ENCODE data around the gene KISS1.

KISS1 gene

GRCh38 chr1:204216880-204217647 is 20.8 kb upstream of the KISS1 start:
- DNase-seq = no peak

GRCh38 chr1:204216236-204216635 is 19.9 kb upstream of the KISS1 start:
- DNase-seq = no peak

- no peak for DNase-seq
Measured at GRCh38 chr1:204213668-204214662, 17.7 kb upstream of the KISS1 start, which contains the start of gene GOLT1A. Gene GOLT1A, minus strand, starts transcription at chr1:204213988. Its CDS starts 82 bp downstream, at chr1:204213906.

- no peak for DNase-seq
Measured at GRCh38 chr1:204212715-204213114, 16.4 kb upstream of the KISS1 start.

- no peak for DNase-seq
Measured at GRCh38 chr1:204211046-204211445, 14.8 kb upstream of the KISS1 start.

- DNase-seq = peak; percentile 35
Measured at GRCh38 chr1:204207136-204207616, 10.9 kb upstream of the KISS1 start.

- DNase-seq = no peak
Measured at GRCh38 chr1:204206121-204206520, 9.8 kb upstream of the KISS1 start.

GRCh38 chr1:204205486-204205885 is 9.2 kb upstream of the KISS1 start:
- no peak for DNase-seq

GRCh38 chr1:204204944-204205343 is 8.7 kb upstream of the KISS1 start:
- DNase-seq = no peak

- no peak for DNase-seq
Measured at GRCh38 chr1:204203206-204203767, 7.0 kb upstream of the KISS1 start.

GRCh38 chr1:204202481-204202880 is 6.2 kb upstream of the KISS1 start:
- no peak for DNase-seq

GRCh38 chr1:204201348-204202040 is 5.2 kb upstream of the KISS1 start:
- no peak for DNase-seq

- DNase-seq = no peak
Measured at GRCh38 chr1:204199579-204199978, 3.3 kb upstream of the KISS1 start.

- peak; percentile 23 for DNase-seq
Measured at GRCh38 chr1:204198348-204199340, 2.4 kb upstream of the KISS1 start.

- no peak for DNase-seq
Measured at GRCh38 chr1:204197068-204197467, 777 bp upstream of the KISS1 start.

- DNase-seq = no peak
Measured at GRCh38 chr1:204194771-204195170, 1.5 kb downstream of the KISS1 start.

GRCh38 chr1:204194080-204194479 is 2.2 kb downstream of the KISS1 start:
- no peak for DNase-seq

GRCh38 chr1:204192589-204193352 is 3.5 kb downstream of the KISS1 start:
- no peak for DNase-seq

GRCh38 chr1:204192046-204192445 is 4.2 kb downstream of the KISS1 start:
- no peak for DNase-seq

- peak; percentile 60 for DNase-seq
Measured at GRCh38 chr1:204191456-204191855, 4.8 kb downstream of the KISS1 start.

Data from DMS79 treated with DMSO at 0.1 percent for 48 hours (cell line).